Lower lobe of right lung (tissue), 2 donors: ENCODE data around the gene CCDC157. TPM values are rescaled to one million over a fixed set of nuclear protein-coding genes. Genes with fewer than 3 reads are reported as not detected.

Experiments
- ATAC-seq, 2 donors: fragments of 200-7000 bp; cut with Tn5 transposase; one replicate each; pipeline ENCODE4 v1.9.1; 2020 to 2022; ENCODE audit warnings: mild to moderate bottlenecking in 2 of 2, moderate library complexity in 2 of 2
- DNase-seq: peaks from one replicate; pipeline ENCODE4 v3.0.0-alpha.2; 2020
- H3K27ac ChIP-seq: fragments of 200-600 bp; one replicate; pipeline ENCODE4 v1.8.0; 2022
- H3K27me3 ChIP-seq: fragments of 200-600 bp; one replicate; pipeline ENCODE4 v1.8.0; 2022; ENCODE audit warnings: low read depth
- H3K36me3 ChIP-seq: fragments of 200-600 bp; one replicate; pipeline ENCODE4 v1.8.0; 2022; ENCODE audit warnings: mild to moderate bottlenecking
- H3K4me1 ChIP-seq: fragments of 200-600 bp; one replicate; pipeline ENCODE4 v1.8.0; 2022
- H3K4me3 ChIP-seq: fragments of 200-600 bp; one replicate; pipeline ENCODE4 v1.8.0; 2022; ENCODE audit warnings: mild to moderate bottlenecking
- H3K9me3 ChIP-seq: fragments of 200-600 bp; one replicate; pipeline ENCODE4 v1.8.0; 2022
- intact Hi-C: fragments of 100-400 bp; cut with DNase I; formaldehyde crosslinking; loops from one replicate; pipeline ENCODE4 v1.11.0; 2022
- total RNA-seq: library from RNA; stranded (reverse); fragmentation: NEBNext Ultra II Directional; extraction: Animal tissue kit (Norgen Biotek cat#: 25700); gene quantifications from one replicate; pipeline ENCODE4 v1.2.1, GENCODE V29; 2021
- TF ChIP-seq, protein P1 (sequence below): fragments of 200-600 bp; IDR thresholded peaks from one replicate; pipeline ENCODE4 v1.8.0; 2022; ENCODE audit warnings: antibody characterized with exemption, mild to moderate bottlenecking
- donor health status: DM: no; HTN: yes; CAD: no; lungs with severe emphysema.

The CCDC157 gene
- total RNA-seq, 1 donor from 2014 or later = 5.2 TPM

DNA sequence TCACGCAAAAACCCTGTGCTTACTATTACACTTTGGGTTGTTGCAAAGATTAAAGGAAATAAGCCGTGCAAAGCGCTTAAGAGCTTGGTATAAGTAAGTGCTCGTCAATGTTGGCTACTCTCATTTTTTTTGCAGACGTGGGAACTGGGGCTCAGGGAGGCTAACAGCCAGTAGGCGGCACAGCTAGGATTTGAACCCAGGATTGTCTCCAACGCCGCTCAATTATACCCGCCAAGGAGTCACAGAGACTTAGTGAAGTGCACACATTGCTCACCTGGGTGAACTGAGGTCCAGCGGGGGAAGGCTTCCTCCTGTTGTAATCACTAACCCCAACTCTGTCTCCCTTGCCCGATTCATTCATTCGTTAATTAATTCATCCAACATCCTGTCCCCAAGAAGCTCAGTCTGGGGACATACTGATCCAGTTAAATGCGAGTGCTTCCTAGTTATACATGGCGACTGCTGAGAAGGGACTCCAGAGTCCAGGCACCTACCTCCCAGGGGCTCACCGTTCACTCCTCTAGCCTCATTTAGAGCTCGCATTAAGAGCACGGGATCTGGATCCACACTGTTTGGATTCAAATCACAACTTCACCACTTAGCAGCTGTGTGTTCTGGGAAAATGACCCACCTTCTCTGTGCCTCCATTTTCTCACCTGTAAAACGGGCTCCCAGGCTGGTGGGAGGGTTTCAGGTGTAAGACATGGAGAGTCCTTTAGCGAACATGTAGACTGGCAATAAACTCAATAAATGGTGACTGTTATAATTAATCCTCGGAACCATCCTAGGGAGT is 67.9 kb downstream of the CCDC157 start:
- H3K4me3 ChIP-seq = peak overlapping the region; percentile 84

DNA sequence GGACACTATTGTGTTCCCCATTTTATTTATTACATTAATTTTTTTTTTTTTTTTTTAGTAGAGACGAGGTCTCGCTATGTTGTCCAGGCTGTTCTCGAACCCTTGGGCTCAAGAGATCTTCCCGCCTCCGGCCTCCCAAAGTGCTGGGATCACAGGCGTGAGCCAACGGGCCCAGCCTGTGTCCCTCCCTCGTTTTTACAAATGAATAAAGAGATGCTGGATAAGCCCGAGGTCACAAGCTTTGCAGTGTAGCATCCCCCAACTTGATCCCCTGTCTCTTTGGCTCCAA is 68.5 kb downstream of the CCDC157 start:
- peaks cover 53% of the 10 kb centered on the region for H3K4me1 ChIP-seq
- TF ChIP-seq, protein P1, sequence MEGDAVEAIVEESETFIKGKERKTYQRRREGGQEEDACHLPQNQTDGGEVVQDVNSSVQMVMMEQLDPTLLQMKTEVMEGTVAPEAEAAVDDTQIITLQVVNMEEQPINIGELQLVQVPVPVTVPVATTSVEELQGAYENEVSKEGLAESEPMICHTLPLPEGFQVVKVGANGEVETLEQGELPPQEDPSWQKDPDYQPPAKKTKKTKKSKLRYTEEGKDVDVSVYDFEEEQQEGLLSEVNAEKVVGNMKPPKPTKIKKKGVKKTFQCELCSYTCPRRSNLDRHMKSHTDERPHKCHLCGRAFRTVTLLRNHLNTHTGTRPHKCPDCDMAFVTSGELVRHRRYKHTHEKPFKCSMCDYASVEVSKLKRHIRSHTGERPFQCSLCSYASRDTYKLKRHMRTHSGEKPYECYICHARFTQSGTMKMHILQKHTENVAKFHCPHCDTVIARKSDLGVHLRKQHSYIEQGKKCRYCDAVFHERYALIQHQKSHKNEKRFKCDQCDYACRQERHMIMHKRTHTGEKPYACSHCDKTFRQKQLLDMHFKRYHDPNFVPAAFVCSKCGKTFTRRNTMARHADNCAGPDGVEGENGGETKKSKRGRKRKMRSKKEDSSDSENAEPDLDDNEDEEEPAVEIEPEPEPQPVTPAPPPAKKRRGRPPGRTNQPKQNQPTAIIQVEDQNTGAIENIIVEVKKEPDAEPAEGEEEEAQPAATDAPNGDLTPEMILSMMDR = no peak
- no peaks in the 10 kb centered on the region for H3K27me3 ChIP-seq
- peak overlapping the region; percentile 84 for H3K4me3 ChIP-seq
- H3K9me3 ChIP-seq = no peaks in the 10 kb centered on the region
- intact Hi-C loops = no loop called here
- H3K27ac ChIP-seq = peak overlapping the region; percentile 79
- ATAC-seq (no peak), DNase-seq (no peak)
- no peaks in the 10 kb centered on the region for H3K36me3 ChIP-seq

More for the DNA sequence above, 67.9 kb downstream of the CCDC157 start:
- Histone ChIP-seq H3K9me3 (no peaks in the 10 kb centered on the region), H3K36me3 (no peaks in the 10 kb centered on the region), H3K4me1 (peaks cover 55% of the 10 kb centered on the region), H3K27ac (peak overlapping the region; percentile 98), H3K27me3 (no peaks in the 10 kb centered on the region)
- no peak for ATAC-seq
- TF ChIP-seq, protein P1 = no peak
- DNase-seq = no peak
- intact Hi-C loops = no loop called here

DNA sequence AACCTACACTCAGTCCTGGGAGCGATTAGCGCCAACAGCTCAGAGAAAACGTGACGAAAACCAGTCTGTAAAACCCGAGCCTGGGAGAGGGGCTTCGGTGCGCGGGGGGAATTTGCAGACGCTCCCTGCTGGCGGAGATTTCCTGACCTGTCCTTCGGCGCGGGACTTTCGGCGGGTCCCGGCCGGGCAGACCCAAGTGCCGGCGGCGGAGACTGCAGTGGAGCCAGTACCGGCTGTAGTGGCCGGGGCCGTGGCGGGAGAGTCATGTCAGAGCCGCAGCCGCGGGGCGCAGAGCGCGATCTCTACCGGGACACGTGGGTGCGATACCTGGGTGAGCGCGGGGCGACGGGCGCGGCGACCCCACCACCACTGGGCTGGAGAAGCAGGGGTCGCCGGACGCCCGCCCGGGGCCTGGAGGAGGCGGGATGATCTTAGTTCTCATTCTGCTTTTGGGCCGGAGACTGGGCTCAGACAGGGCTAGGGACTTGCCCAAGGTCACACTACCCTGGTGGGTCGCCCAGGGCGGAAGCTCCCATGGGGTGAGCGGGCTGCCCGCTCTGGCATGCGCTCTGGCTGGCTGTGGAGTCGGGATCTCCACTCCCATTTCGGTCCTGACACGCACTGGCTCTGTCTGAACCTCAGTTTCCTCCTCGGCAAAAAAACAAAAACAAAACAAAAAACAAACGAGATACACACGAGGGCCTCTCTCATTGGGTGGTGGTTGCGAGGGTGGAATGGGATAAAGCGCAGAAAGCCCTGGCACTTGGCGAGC is 69.0 kb downstream of the CCDC157 start, which contains the start of gene MTFP1:
Gene MTFP1 (plus strand): TSS at position 153 of the 772 bp plus-strand sequence. CDS start 112 bp downstream, at position 265.
- DNase-seq = peak; percentile 66
- peak in 1 of 2 donors; percentile 31 for ATAC-seq
- intact Hi-C loops = no loop called here
- no peaks in the 10 kb centered on the region for H3K27me3 ChIP-seq
- H3K36me3 ChIP-seq = no peaks in the 10 kb centered on the region
- peaks cover 47% of the 10 kb centered on the region for H3K4me1 ChIP-seq
- no peaks in the 10 kb centered on the region for H3K9me3 ChIP-seq
- H3K27ac ChIP-seq = peak within 1 kb of the TSS; percentile 98
- TF ChIP-seq, protein P1 = no peak
- peak within 1 kb of the TSS; percentile 84 for H3K4me3 ChIP-seq

Other genes starting within 250 kb of the CCDC157 start
- 3.1 TPM for gene LIF, start 110.2 kb upstream of the CCDC157 start, total RNA-seq
- 1.1 TPM for gene OSM, start 90.2 kb upstream of the CCDC157 start, total RNA-seq
- gene CASTOR1, start 67.5 kb upstream of the CCDC157 start, total RNA-seq = 16.2 TPM
- gene TBC1D10A, start 30.1 kb upstream of the CCDC157 start, total RNA-seq = 27.4 TPM
- 162 TPM for gene SF3A1, start 113 bp upstream of the CCDC157 start, total RNA-seq
- 13.6 TPM for gene RNF215, start 30.4 kb downstream of the CCDC157 start, total RNA-seq
- 7.8 TPM for gene SEC14L2, start 40.0 kb downstream of the CCDC157 start, total RNA-seq
- gene MTFP1, start 68.8 kb downstream of the CCDC157 start, total RNA-seq = 9.9 TPM
- 1.8 TPM for gene SEC14L3, start 115.0 kb downstream of the CCDC157 start, total RNA-seq
- gene SEC14L4, start 148.7 kb downstream of the CCDC157 start, total RNA-seq = 17.4 TPM
- gene SEC14L6, start 189.7 kb downstream of the CCDC157 start, total RNA-seq = 14.8 TPM
- gene GAL3ST1, start 217.7 kb downstream of the CCDC157 start, total RNA-seq = 1.7 TPM
- 47.0 TPM for gene PES1, start 234.9 kb downstream of the CCDC157 start, total RNA-seq